ENCODE data around the gene OST4.

GRCh38 chr2:27078267-27079194, 7.1 kb upstream of the OST4 start, which contains the start of gene EMILIN1:
- TF ChIP-seq CTCF (conservative IDR thresholded peaks at IDR 0.05) (no peak), EZH2 (IDR thresholded peaks at IDR 0.05; ENCODE audit: low read depth) (no peak)

Data from PC-9 (cell line).